Measurements from ENCODE around the gene CPA1. TPM values are rescaled to one million over a fixed set of nuclear protein-coding genes. Genes with fewer than 3 reads are reported as not detected.
A peak's percentile ranks its signal among the peaks of the same experiment; 100 is the strongest.

The CPA1 gene
- total and polyA plus RNA-seq, 2 donors from 2014 or later = 0.50 to 1.1 TPM

GRCh38 chr7:130380861-130381455 is 664 bp downstream of the CPA1 start:
- Histone ChIP-seq H3K27me3 (ENCODE audit: control insufficient read depth, insufficient read depth, low read length) (no peaks in the 10 kb centered on the region), H3K4me3 (ENCODE audit: low read length in 3 of 3) (no peak overlapping the region), H3K4me1 (ENCODE audit: control insufficient read depth in 2 of 3, insufficient read depth in 2 of 3, low read depth in 1 of 3, low read length in 3 of 3) (peaks cover 0 to 2% (median 0%) of the 10 kb centered on the region in 3 donors), H3K9me3 (ENCODE audit: control insufficient read depth in 2 of 3, insufficient read depth in 1 of 3, low read length in 3 of 3) (peaks cover 0 to 4% (median 0%) of the 10 kb centered on the region in 3 donors), H3K27ac (ENCODE audit: low read depth in 2 of 2, low read length in 2 of 2) (no peak overlapping the region), H3K9ac (ENCODE audit: low read length in 3 of 3) (no peak overlapping the region), H3K36me3 (ENCODE audit: control insufficient read depth in 2 of 3, insufficient read depth in 3 of 3, low read length in 3 of 3) (no peaks in the 10 kb centered on the region)
- intact Hi-C loops (cut with DNase I) = no loop called here
- no peak for FAIRE-seq
- peak in 1 of 5 donors; percentile 47 for DNase-seq
- no peak for TF ChIP-seq CTCF (IDR thresholded peaks at IDR 0.05; ENCODE audit: borderline replicate concordance, extremely low read depth, insufficient read depth)

- Histone ChIP-seq H3K27me3 (ENCODE audit: control insufficient read depth, insufficient read depth, low read length) (no peaks in the 10 kb centered on the region), H3K9ac (ENCODE audit: low read length in 3 of 3) (no peak overlapping the region), H3K27ac (ENCODE audit: low read depth in 2 of 2, low read length in 2 of 2) (no peak overlapping the region), H3K36me3 (ENCODE audit: control insufficient read depth in 2 of 3, insufficient read depth in 3 of 3, low read length in 3 of 3) (no peaks in the 10 kb centered on the region), H3K4me3 (ENCODE audit: low read length in 3 of 3) (no peak overlapping the region), H3K9me3 (ENCODE audit: control insufficient read depth in 2 of 3, insufficient read depth in 1 of 3, low read length in 3 of 3) (no peaks in the 10 kb centered on the region), H3K4me1 (ENCODE audit: control insufficient read depth in 2 of 3, insufficient read depth in 2 of 3, low read depth in 1 of 3, low read length in 3 of 3) (peaks cover 0 to 2% (median 0%) of the 10 kb centered on the region in 3 donors)
- intact Hi-C loops (cut with DNase I) = no loop called here
- FAIRE-seq = no peak
- DNase-seq = peak in 1 of 5 donors; percentile 44
- TF ChIP-seq CTCF (IDR thresholded peaks at IDR 0.05; ENCODE audit: borderline replicate concordance, extremely low read depth, insufficient read depth) = no peak
These were observed 1.4 kb downstream of the CPA1 start for GRCh38 chr7:130381468-130382312.

GRCh38 chr7:130383187-130383980 is 3.1 kb downstream of the CPA1 start:
- no peak overlapping the region for H3K4me3 ChIP-seq (ENCODE audit: low read length in 3 of 3)
- no peak overlapping the region for H3K9ac ChIP-seq (ENCODE audit: low read length in 3 of 3)
- H3K27me3 ChIP-seq (ENCODE audit: control insufficient read depth, insufficient read depth, low read length) = no peaks in the 10 kb centered on the region
- no peak overlapping the region for H3K27ac ChIP-seq (ENCODE audit: low read depth in 2 of 2, low read length in 2 of 2)
- FAIRE-seq (no peak), DNase-seq (no peak)
- no peaks in the 10 kb centered on the region for H3K36me3 ChIP-seq (ENCODE audit: control insufficient read depth in 2 of 3, insufficient read depth in 3 of 3, low read length in 3 of 3)
- intact Hi-C loops (cut with DNase I) = no loop called here
- no peaks in the 10 kb centered on the region for H3K9me3 ChIP-seq (ENCODE audit: control insufficient read depth in 2 of 3, insufficient read depth in 1 of 3, low read length in 3 of 3)
- TF ChIP-seq CTCF (IDR thresholded peaks at IDR 0.05; ENCODE audit: borderline replicate concordance, extremely low read depth, insufficient read depth) = no peak
- peaks cover 0 to 5% (median 2%) of the 10 kb centered on the region in 3 donors for H3K4me1 ChIP-seq (ENCODE audit: control insufficient read depth in 2 of 3, insufficient read depth in 2 of 3, low read depth in 1 of 3, low read length in 3 of 3)

Measured in kidney (tissue), 14 donors.